ENCODE results near the gene ZHX3. TPM values are rescaled to one million over a fixed set of nuclear protein-coding genes. Genes with fewer than 3 reads are reported as not detected.

The ZHX3 gene
- polyA plus RNA-seq, 1 experiment: 24.1 TPM

DNA sequence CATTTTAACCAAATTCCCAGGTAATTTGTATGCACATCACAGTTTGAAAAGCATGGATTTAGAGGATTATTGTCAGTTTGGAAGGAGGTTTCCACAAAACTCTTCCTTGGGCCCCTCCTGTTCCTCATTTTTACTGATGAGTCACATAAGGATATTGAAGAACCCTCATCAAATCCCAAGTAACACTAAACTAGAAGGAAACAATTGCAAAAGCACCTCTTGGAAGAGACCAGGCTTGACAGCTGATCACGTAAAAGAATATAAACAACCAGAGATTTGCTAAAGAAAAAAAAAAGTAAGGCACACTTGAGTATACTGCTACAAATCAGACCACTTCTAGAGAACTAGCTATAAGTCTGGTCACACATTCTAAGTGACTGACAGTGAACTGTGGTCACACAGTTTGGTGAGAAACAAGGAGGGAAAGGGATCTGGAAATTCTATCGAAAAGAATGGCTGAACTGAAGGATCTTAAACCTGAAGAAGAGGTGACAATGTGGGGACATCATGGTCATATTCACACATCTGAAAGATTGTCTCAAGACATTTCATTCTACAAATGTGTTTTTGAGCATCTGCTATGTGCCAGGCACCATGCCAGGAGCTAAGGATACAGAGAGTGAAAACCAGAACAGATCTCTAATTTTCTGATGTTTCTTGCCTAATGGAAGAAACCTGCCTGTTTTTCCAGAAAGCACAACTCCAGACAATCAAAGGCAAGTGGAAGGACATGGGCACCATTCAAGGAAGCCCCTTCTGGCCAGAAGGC is 24.1 kb downstream of the ZHX3 start:
- Histone ChIP-seq H3K27me3 (ENCODE audit: control insufficient read depth, insufficient read depth, low read length) (no peaks in the 10 kb centered on the region), H3K4me3 (ENCODE audit: low read depth, low read length) (no peak overlapping the region), H3K27ac (ENCODE audit: low read depth, low read length) (peak overlapping the region; percentile 4), H3K9me3 (ENCODE audit: control insufficient read depth, insufficient read depth, low read length) (no peaks in the 10 kb centered on the region; the same call in 1 of the 2 replicates)
- TF ChIP-seq, protein P1, sequence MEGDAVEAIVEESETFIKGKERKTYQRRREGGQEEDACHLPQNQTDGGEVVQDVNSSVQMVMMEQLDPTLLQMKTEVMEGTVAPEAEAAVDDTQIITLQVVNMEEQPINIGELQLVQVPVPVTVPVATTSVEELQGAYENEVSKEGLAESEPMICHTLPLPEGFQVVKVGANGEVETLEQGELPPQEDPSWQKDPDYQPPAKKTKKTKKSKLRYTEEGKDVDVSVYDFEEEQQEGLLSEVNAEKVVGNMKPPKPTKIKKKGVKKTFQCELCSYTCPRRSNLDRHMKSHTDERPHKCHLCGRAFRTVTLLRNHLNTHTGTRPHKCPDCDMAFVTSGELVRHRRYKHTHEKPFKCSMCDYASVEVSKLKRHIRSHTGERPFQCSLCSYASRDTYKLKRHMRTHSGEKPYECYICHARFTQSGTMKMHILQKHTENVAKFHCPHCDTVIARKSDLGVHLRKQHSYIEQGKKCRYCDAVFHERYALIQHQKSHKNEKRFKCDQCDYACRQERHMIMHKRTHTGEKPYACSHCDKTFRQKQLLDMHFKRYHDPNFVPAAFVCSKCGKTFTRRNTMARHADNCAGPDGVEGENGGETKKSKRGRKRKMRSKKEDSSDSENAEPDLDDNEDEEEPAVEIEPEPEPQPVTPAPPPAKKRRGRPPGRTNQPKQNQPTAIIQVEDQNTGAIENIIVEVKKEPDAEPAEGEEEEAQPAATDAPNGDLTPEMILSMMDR (IDR thresholded peaks at IDR 0.05; ENCODE audit: low read depth, low read length): no peak
- CTCF ChIA-PET: interaction anchor here (0.6 to 1.4 kb wide), 6 partner anchors 9 to 121 kb away, joined by 3 to 4 read pairs (median 3); no protein-coding TSS in a partner anchor
- POLR2A ChIA-PET: interaction anchor here (1.0 kb wide), 1 partner anchor 22 kb away, joined by 3 read pairs; no protein-coding TSS in a partner anchor
- no peak for DNase-seq (ENCODE audit: low read depth, low spot score)

DNA sequence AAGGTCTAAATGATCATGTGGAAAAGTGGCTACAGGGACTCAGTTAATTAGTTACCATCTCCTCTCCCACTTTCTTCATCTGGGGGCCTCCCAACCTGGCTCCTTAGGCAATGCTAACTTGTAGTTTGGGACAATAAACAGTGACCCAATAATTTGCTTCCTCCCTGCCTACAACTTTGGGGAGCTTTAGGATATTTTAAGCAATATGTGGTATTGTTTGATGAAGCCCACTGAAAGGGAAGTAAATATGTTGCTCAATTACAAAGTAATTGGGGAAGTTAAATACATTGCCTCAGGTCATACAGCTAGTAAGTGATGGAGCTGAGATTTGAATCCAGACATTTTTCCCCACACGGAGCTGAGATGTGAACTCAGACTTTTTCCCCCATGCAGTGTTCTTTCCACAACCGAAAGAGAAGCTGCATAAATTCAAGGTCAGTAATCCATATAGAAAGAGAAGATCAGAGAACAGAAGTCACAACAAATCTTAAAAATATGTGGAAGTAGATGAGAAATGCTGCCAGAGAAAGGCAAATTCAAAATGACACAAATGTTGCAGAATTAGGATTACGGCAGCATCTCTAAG is 26.6 kb downstream of the ZHX3 start:
- TF ChIP-seq, protein P1 (IDR thresholded peaks at IDR 0.05; ENCODE audit: low read depth, low read length): no peak
- Histone ChIP-seq H3K4me3 (ENCODE audit: low read depth, low read length) (no peak overlapping the region), H3K27ac (ENCODE audit: low read depth, low read length) (no peak overlapping the region), H3K27me3 (ENCODE audit: control insufficient read depth, insufficient read depth, low read length) (no peaks in the 10 kb centered on the region), H3K9me3 (ENCODE audit: control insufficient read depth, insufficient read depth, low read length) (peaks cover 9% of the 10 kb centered on the region)
- DNase-seq (ENCODE audit: low read depth, low spot score): no peak
- ChIA-PET CTCF (no interaction called here), POLR2A (no interaction called here)

DNA sequence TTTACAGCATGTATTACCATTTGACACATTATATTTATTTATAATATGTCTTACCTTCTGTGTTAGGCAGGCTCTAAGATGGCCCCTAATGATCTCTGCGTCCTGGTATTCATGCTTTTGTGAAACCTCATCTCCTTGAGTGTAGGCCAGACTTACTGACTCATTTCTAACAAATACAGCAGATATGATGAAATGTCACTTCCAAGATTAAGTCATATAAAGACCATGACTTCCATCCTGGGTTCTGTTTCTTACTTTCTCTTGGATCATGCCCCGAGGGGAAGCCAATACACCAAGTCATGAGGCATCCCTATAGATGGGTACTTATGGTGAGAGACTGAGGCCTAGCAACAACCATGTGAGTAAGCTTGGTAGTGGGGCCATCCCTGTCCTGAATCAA is 30.2 kb downstream of the ZHX3 start:
- TF ChIP-seq, protein P1 (IDR thresholded peaks at IDR 0.05; ENCODE audit: low read depth, low read length): no peak

DNA sequence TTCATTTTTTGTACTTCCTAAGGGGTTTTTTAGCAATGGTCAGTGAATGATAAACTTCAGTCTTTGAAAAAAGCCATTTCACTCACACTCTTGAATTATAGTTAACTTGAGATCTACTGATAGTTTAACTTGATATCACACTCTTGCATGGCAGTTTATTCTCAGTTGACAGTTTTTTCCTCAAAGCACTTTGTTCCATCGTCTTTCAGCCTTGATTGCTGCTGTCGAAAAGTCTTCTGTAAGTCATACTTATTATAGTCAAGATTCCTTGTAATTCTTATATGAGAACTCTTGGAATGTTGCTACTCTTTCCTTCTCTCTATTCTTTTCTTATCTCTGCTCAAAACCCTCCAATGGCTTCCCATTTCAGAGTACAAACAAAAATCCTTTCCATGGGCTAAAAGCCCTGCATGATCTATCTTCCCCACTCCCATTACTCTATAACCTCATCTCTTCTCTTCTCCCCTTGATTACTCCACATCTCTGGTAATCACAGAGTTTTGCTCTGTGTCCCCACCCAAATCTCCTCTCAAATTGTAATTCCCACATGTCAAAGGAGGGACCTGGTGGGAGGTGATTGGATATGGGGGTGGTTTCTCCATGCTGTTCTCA is 31.2 kb downstream of the ZHX3 start:
- no peak for DNase-seq (ENCODE audit: low read depth, low spot score)
- TF ChIP-seq, protein P1 (IDR thresholded peaks at IDR 0.05; ENCODE audit: low read depth, low read length): no peak
- no peak overlapping the region for H3K4me3 ChIP-seq (ENCODE audit: low read depth, low read length)
- peaks cover 9% of the 10 kb centered on the region; the same call in 1 of the 2 replicates for H3K9me3 ChIP-seq (ENCODE audit: control insufficient read depth, insufficient read depth, low read length)
- no peak overlapping the region for H3K27ac ChIP-seq (ENCODE audit: low read depth, low read length)
- H3K27me3 ChIP-seq (ENCODE audit: control insufficient read depth, insufficient read depth, low read length): no peaks in the 10 kb centered on the region
- POLR2A ChIA-PET: no interaction called here
- CTCF ChIA-PET: no interaction called here

More for the DNA sequence above, 30.2 kb downstream of the ZHX3 start:
- Histone ChIP-seq H3K27me3 (ENCODE audit: control insufficient read depth, insufficient read depth, low read length) (no peaks in the 10 kb centered on the region), H3K27ac (ENCODE audit: low read depth, low read length) (peak overlapping the region; percentile 49), H3K9me3 (ENCODE audit: control insufficient read depth, insufficient read depth, low read length) (peaks cover 9% of the 10 kb centered on the region; the same call in 1 of the 2 replicates), H3K4me3 (ENCODE audit: low read depth, low read length) (no peak overlapping the region)
- ChIA-PET CTCF (no interaction called here), POLR2A (no interaction called here)
- peak; percentile 52 for DNase-seq (ENCODE audit: low read depth, low spot score)

All from AG04450 (cell line).